GM12878 (cell line): Measurements from ENCODE around the gene ZNF169. TPM values are rescaled to one million over a fixed set of nuclear protein-coding genes. Genes with fewer than 3 reads are reported as not detected.

Experiments used
- ATAC-seq: fragments of 200-7000 bp; cut with Tn5 transposase; 3 replicates; pipeline ENCODE4 v1.9.1; 2020; ENCODE audit warnings: mild to moderate bottlenecking, moderate library complexity
- BruUV-seq: library from RNA; stranded (reverse); fragments of 400-500 nt; replicated peaks from 2 replicates; lab custom pipeline; 2021; lab: Mats Ljungman, UMichigan
- CTCF ChIA-PET: fragments of 300-600 bp; sonication (Branson Sonifier 250); formaldehyde crosslinking; extraction: SDS; loops from one replicate; lab custom pipeline; 2021; ENCODE audit warnings: inconsistent platforms; lab: Yijun Ruan, JAX
- POLR2A ChIA-PET: fragments of 350-600 bp; formaldehyde crosslinking; extraction: SDS; loops from one replicate; lab custom pipeline; 2021; ENCODE audit warnings: inconsistent platforms; lab: Charles Lee
- RAD21 ChIA-PET: fragments of 300-600 bp; sonication (Branson Sonifier 250); formaldehyde crosslinking; loops from one replicate; lab custom pipeline; 2023; ENCODE audit warnings: antibody characterized with exemption; ENCODE audit not compliant: unreplicated experiment; lab: Charles Lee
- SMC1A ChIA-PET: fragments of 300-600 bp; sonication (Branson Sonifier 250); formaldehyde crosslinking; loops from one replicate; lab custom pipeline; 2023; ENCODE audit not compliant: unreplicated experiment, uncharacterized antibody; lab: Charles Lee
- DNase-seq: peaks from one replicate; pipeline ENCODE4 v3.0.0-alpha.2; 2011; ENCODE audit warnings: low read depth, low spot score
- FAIRE-seq: peaks from 3 replicates; lab custom pipeline; 2011; peaks lifted over from hg19 to GRCh38; lab: Jason Lieb, UNC
- H2AFZ ChIP-seq: 2 replicates; pipeline ENCODE4 v1.6.0; 2011; ENCODE audit warnings: low read depth, low read length, control low read depth; ENCODE audit not compliant: control insufficient read depth
- H3K27ac ChIP-seq: 2 replicates; pipeline ENCODE4 v1.5.1; 2011; ENCODE audit warnings: control low read depth; ENCODE audit not compliant: control insufficient read depth, insufficient read depth
- H3K27me3 ChIP-seq, 2 experiments: replicated peaks in 1 of 2; 2 replicates each; pipeline versions ENCODE4 v1.6.0 to v1.6.1; 2011; ENCODE audit warnings: low read length in 1 of 2; ENCODE audit not compliant: control insufficient read depth in 2 of 2, insufficient read depth in 2 of 2
- H3K36me3 ChIP-seq, 2 experiments: 2 replicates each; pipeline ENCODE4 v1.5.1; 2011; ENCODE audit warnings: low read length in 1 of 2; ENCODE audit not compliant: control insufficient read depth in 2 of 2, insufficient read depth in 2 of 2
- H3K4me1 ChIP-seq: 2 replicates; pipeline ENCODE4 v1.6.1; 2011; ENCODE audit warnings: mild to moderate bottlenecking, low read length, moderate library complexity, mixed read lengths; ENCODE audit not compliant: control insufficient read depth, insufficient read depth
- H3K4me2 ChIP-seq: 2 replicates; pipeline ENCODE4 v1.6.0; 2011; ENCODE audit warnings: control low read depth; ENCODE audit not compliant: control insufficient read depth, insufficient read depth
- H3K4me3 ChIP-seq: fragments of 200-600 bp; sonication (generic); 2 replicates; pipeline ENCODE4 v1.5.1; 2016
- H3K79me2 ChIP-seq: 2 replicates; pipeline ENCODE4 v1.6.0; 2011; ENCODE audit warnings: low read length; ENCODE audit not compliant: control insufficient read depth, insufficient read depth
- H3K9ac ChIP-seq: 2 replicates; pipeline ENCODE4 v1.8.0; 2011; ENCODE audit warnings: low read length, control low read depth, mixed read lengths; ENCODE audit not compliant: control insufficient read depth, insufficient read depth
- H3K9me3 ChIP-seq: replicated peaks from 3 replicates; pipeline ENCODE4 v1.5.1; 2011; ENCODE audit warnings: mild to moderate bottlenecking, low read length; ENCODE audit not compliant: control insufficient read depth, insufficient read depth
- H4K20me1 ChIP-seq: 2 replicates; pipeline ENCODE4 v1.6.0; 2011; ENCODE audit not compliant: control insufficient read depth, insufficient read depth
- EP300 ChIP-seq, 2 experiments: fragments of 150-350 bp in 1 of 2; IDR thresholded peaks; 2 replicates each; pipeline ENCODE4 v1.6.1; 2011 to 2012; ENCODE audit warnings: low read depth in 2 of 2, low read length in 2 of 2, borderline replicate concordance in 1 of 2, improper control_type of control experiment in 1 of 2, inconsistent platforms in 1 of 2; ENCODE audit not compliant: control insufficient read depth in 1 of 2
- EZH2 ChIP-seq: IDR thresholded peaks from 2 replicates; pipeline ENCODE4 v1.6.1; 2012; ENCODE audit warnings: low read depth, mild to moderate bottlenecking, control low read depth, inconsistent platforms, low read length, borderline replicate concordance; ENCODE audit not compliant: control insufficient read depth
- HCFC1 ChIP-seq: fragments of 150-350 bp; IDR thresholded peaks from 2 replicates; pipeline ENCODE4 v1.6.1; 2014; ENCODE audit warnings: low read length
- PRDM15 ChIP-seq: fragments of 450-650 bp; formaldehyde crosslinking; IDR thresholded peaks from 2 replicates; pipeline ENCODE4 v1.4.0; 2020; ENCODE audit warnings: mild to moderate bottlenecking, moderate library complexity
- WGBS: methylation state at CpG from one replicate; pipeline ENCODE4 v1.1.6; 2016; ENCODE audit warnings: low lambda C conversion rate; ENCODE audit not compliant: insufficient replicate concordance, insufficient coverage; ENCODE audit errors: missing lambda C conversion rate; 5-methylcytosine and 5-hydroxymethylcytosine counted together
- in situ Hi-C: fragments of 300-500 bp; cut with MboI; formaldehyde crosslinking; loops from 9 replicates; pipeline ENCODE4 v1.14.3; 2018; ENCODE audit warnings: mixed read lengths
- intact Hi-C: fragments of 100-400 bp; cut with micrococcal nuclease; formaldehyde crosslinking; loops from one replicate; pipeline ENCODE4 v1.14.2; 2022; ENCODE audit not compliant: unreplicated experiment
- polyA plus RNA-seq, 11 experiments: library from polyadenylated mRNA; depleted of rRNA in 4 of 11; unstranded in 6 of 11; stranded (reverse) in 5 of 11; fragments of >200 nt; fragmentation: Nextera tagmentation in 4 of 11; fragmentation: Illumina TruSeq in 1 of 11; extraction: Ambion mirVana in 4 of 11; extraction: Trizol in 1 of 11; gene quantifications; 1 replicate in 1 of 11; 2 replicates in 10 of 11; pipeline versions ENCODE4 v1.2.1 to v1.2.3, GENCODE V29; 2011 to 2016; ENCODE audit warnings: inconsistent platforms in 2 of 11, missing spikeins in 2 of 11, low read depth in 1 of 11
- total RNA-seq, 4 experiments: library from RNA; depleted of rRNA in 3 of 4; stranded (reverse); fragments of >200 nt in 3 of 4; fragmentation: Illumina TruSeq in 1 of 4; extraction: Trizol in 1 of 4; gene quantifications; 2 replicates each; pipeline versions ENCODE4 v1.2.1 to v1.2.3, GENCODE V29; 2013 to 2021

The ZNF169 gene
- total and polyA plus RNA-seq, 10 of the 15 experiments (the other 5 are each of a cell fraction or from before 2014, with no cell fraction given) = 2.2 to 15.7 (median 5.8) TPM

DNA sequence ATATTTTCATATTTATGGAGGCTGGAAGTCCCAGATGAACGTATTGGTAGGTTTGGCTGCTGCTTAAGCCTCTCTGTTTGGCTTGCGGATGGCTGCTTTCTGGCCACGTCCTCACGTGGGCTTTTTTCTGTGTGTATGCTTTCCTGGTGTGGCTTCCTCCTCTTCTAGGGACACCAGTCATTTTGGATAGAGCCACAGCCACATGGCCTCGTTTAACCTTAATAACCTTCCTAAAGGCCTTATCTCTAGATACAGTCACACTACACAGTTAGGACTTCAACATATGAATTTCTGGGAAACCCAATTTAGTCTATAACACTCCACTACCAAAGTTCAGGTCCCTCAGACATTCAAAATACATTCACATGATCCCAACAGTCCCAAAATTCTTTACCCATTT, 42.5 kb downstream of the ZNF169 start:
- FAIRE-seq = no peak
- in situ Hi-C loops = no loop called here
- H2AFZ ChIP-seq = no peak overlapping the region

More for the DNA sequence above, 42.5 kb downstream of the ZNF169 start:
- no peaks in the 10 kb centered on the region for H4K20me1 ChIP-seq
- no peak overlapping the region for H3K27ac ChIP-seq
- intact Hi-C loops = no loop called here
- no peak overlapping the region for H3K9ac ChIP-seq
- 82% methylated on average over 5 of the region's 5 CpGs for whole genome bisulfite sequencing
- no peaks in the 10 kb centered on the region for H3K9me3 ChIP-seq
- no TSS peak for BruUV-seq
- no peaks in the 10 kb centered on the region for H3K27me3 ChIP-seq
- H3K36me3 ChIP-seq = peaks cover 2 to 4% of the 10 kb centered on the region in 2 experiments; a peak in 3 of 4 replicates
- TF ChIP-seq HCFC1 (no peak), EP300 (IDR thresholded peaks at IDR 0.05; ENCODE audit: borderline replicate concordance in 1 of 2, control insufficient read depth in 1 of 2, low read depth in 2 of 2, low read length in 2 of 2) (no peak), EZH2 (no peak), PRDM15 (CRISPR knock-in tag) (no peak)
- POLR2A ChIA-PET = no interaction called here
- SMC1A ChIA-PET = no interaction called here
- no peak for DNase-seq
- H3K79me2 ChIP-seq = no peaks in the 10 kb centered on the region
- H3K4me2 ChIP-seq = no peak overlapping the region
- H3K4me3 ChIP-seq = no peak overlapping the region
- CTCF ChIA-PET = no interaction called here
- H3K4me1 ChIP-seq = no peaks in the 10 kb centered on the region
- RAD21 ChIA-PET = no interaction called here
- no peak for ATAC-seq
